Lower leg skin (tissue), 4 donors: ENCODE measurements around the gene FOXK1. TPM values are rescaled to one million over a fixed set of nuclear protein-coding genes. Genes with fewer than 3 reads are reported as not detected.

Source experiments
- DNase-seq, 2 donors: peaks; one replicate each; pipeline ENCODE4 v3.0.0-alpha.2; 2019; ENCODE audit warnings: low spot score in 2 of 2
- H3K4me3 ChIP-seq: fragments of 200-600 bp; sonication (generic); 2 replicates; pipeline ENCODE4 v1.5.1; 2017; ENCODE audit warnings: mild to moderate bottlenecking, low read depth; ENCODE audit not compliant: poor library complexity, severe bottlenecking
- CTCF ChIP-seq, 3 donors: fragments of 450-650 bp; IDR thresholded peaks; one replicate each; pipeline ENCODE4 v1.5.1; 2016; ENCODE audit warnings: antibody characterized with exemption in 3 of 3, mild to moderate bottlenecking in 3 of 3, moderate library complexity in 2 of 3
- POLR2A ChIP-seq, 2 donors: fragments of 450-650 bp; IDR thresholded peaks; one replicate each; pipeline ENCODE4 v1.6.1; 2016 to 2017; ENCODE audit warnings: antibody characterized with exemption in 2 of 2, mild to moderate bottlenecking in 1 of 2, moderate library complexity in 1 of 2
- WGBS, 2 donors: methylation state at CpG; one replicate each; pipeline ENCODE4 v1.1.5; 2018; 5-methylcytosine and 5-hydroxymethylcytosine counted together
- intact Hi-C: fragments of 100-400 bp; cut with DNase I; formaldehyde crosslinking; loops from one replicate; pipeline ENCODE4 v1.15.0; 2023; ENCODE audit warnings: low total_unique reads
- total RNA-seq, 4 donors: library from RNA; depleted of rRNA; stranded (reverse); fragments of >200 nt; gene quantifications; one replicate each; pipeline ENCODE4 v1.1.0, GENCODE V29; 2016

Gene FOXK1
- total RNA-seq, 4 donors from 2014 or later, result 22.0 to 41.3 (median 30.3) TPM

DNA sequence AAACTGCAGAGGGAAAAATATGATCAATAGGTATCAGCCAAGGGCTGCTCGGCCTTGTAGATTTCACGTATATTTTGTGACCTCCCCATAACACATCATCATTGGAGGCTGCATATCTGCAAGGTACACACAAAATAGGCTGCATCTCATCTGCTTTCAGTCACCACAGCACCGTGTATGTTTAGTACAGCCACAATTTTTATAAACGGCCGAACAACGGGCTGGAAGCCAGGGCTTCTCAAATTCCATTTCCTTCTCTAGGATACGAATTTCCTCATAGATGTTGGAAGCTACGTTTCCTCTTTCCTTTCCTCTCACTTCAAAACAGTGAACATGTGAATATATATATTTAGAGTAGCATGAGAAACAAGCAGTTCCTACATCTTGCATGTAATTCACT is 20.2 kb upstream of the FOXK1 start:
- intact Hi-C loops, result no loop called here
- 14 to 20% methylated on average over 8 of the region's 8 CpGs for WGBS, 2 donors

DNA sequence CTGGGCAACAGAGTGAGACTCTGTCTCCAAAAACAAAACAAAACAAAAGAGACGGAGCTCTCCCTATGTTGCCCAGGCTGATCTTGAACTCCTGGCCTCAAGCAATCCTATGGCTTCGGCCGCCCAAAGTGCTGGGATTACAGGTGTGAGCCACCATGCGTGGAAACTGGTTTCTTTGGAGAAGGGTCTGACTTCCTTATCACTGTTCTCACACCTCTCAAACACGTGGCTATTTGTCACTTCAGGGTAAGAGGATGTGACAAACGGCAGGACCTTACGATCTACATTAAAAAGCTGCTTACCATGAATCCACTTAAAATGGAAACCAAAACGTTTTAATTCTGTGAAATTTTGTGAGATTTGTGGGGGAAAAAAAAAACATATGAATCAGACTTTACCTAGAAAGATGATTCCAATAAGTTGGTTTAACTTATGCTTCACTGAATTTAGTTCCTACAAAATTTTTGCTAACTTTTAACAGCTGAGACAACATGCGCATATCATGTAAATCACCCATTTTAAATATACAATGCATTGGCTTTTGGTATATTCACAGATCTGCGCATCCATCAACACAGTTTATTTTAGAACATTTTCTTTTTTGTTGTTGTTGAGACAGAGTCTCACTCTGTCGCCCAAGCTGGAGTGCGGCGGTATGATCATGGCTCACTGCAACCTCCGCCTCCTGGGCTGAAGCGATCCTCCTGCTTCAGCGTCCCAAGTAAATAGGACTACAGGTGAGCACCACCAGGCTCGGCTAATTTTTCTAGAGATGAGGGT is 18.7 kb upstream of the FOXK1 start:
- H3K4me3 ChIP-seq, result no peak overlapping the region
- intact Hi-C loops, result no loop called here
- TF ChIP-seq POLR2A (IDR thresholded peaks at IDR 0.05) (no peak), CTCF (IDR thresholded peaks at IDR 0.05) (no peak)
- DNase-seq, result no peak
- WGBS, 2 donors, result 87 to 88% methylated on average over 17 of the region's 17 CpGs

More for the DNA sequence above, 20.2 kb upstream of the FOXK1 start:
- no peak overlapping the region for H3K4me3 ChIP-seq
- no peak for DNase-seq
- TF ChIP-seq POLR2A (IDR thresholded peaks at IDR 0.05), result no peak
- no peak for TF ChIP-seq CTCF (IDR thresholded peaks at IDR 0.05)

- no peak for DNase-seq
- intact Hi-C loops, result no loop called here
- TF ChIP-seq CTCF (IDR thresholded peaks at IDR 0.05) (no peak), POLR2A (IDR thresholded peaks at IDR 0.05) (no peak)
- 58 to 81% methylated on average over 2 of the region's 2 CpGs for WGBS, 2 donors
- no peak overlapping the region for H3K4me3 ChIP-seq
Observed at GRCh38 chr7:4665661-4666060, 16.4 kb upstream of the FOXK1 start.

DNA sequence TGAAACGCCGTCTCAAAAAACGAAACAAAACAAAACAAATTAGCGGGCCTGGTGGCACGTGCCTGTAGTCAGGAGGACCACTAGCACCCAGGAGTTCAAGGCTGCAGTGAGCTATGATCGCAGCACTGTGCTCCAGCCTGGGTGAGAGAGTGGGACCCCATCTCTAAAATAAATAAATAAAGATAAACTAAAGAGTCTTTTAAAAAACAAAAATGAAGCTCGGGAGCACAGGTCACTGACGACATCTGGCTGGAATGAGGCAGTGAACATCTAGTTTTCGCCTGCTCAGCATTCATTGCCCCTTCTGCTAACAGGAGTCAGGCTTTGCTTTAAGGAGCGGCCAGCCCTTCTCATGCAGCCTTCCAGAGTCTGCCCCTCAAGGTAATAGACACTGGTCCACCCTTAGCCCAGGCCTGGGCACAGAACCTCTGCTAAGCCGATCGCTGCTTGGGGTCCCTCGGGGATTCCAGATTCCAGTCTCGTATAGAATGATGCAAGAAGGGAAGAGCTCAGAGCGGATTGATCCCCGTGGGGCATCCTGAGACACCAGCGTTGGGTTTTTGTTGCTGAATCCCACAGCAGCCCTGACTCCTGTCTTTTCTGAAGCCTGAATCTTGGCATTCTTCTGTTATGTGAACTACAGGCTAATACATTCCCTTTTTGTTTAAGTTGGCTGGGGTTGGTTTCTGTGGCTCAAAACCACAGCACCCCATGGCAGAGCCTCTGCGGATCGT is 14.2 kb upstream of the FOXK1 start:
- WGBS, 2 donors, result 73 to 83% methylated on average over 19 of the region's 19 CpGs
- no peak overlapping the region for H3K4me3 ChIP-seq
- TF ChIP-seq CTCF (IDR thresholded peaks at IDR 0.05) (no peak), POLR2A (IDR thresholded peaks at IDR 0.05) (no peak)
- no peak for DNase-seq
- intact Hi-C loops, result no loop called here

- intact Hi-C loops, result no loop called here
- 90 to 98% methylated on average over 3 of the region's 3 CpGs for WGBS, 2 donors
- no peak for DNase-seq
- TF ChIP-seq POLR2A (IDR thresholded peaks at IDR 0.05) (no peak), CTCF (IDR thresholded peaks at IDR 0.05) (no peak)
- H3K4me3 ChIP-seq, result no peak overlapping the region
Observed at GRCh38 chr7:4668510-4668847, 13.6 kb upstream of the FOXK1 start.
